Neural cell (in vitro differentiated cells): ENCODE measurements around the gene ZBTB21. TPM values are rescaled to one million over a fixed set of nuclear protein-coding genes. Genes with fewer than 3 reads are reported as not detected.

Experiments
- H2AFZ ChIP-seq: fragments of 200-600, 300-800 bp; sonication (generic), shearing (Covaris generic); 2 replicates; pipeline ENCODE4 v1.6.0; 2014; ENCODE audit warnings: low read depth, mild to moderate bottlenecking, antibody characterized with exemption, low read length, moderate library complexity
- H3F3A ChIP-seq: fragments of 200-600 bp; shearing (Covaris generic); 2 replicates; pipeline ENCODE4 v1.6.1; 2016; ENCODE audit warnings: mild to moderate bottlenecking, moderate library complexity, mixed read lengths, antibody characterized with exemption, low read length; ENCODE audit not compliant: insufficient read depth, poor library complexity, severe bottlenecking
- H3K27ac ChIP-seq: fragments of 200-600, 300-800 bp; sonication (generic), shearing (Covaris generic); 2 replicates; pipeline ENCODE4 v1.5.1; 2014; ENCODE audit warnings: mild to moderate bottlenecking, low read length, moderate library complexity
- H3K27me3 ChIP-seq: fragments of 300-800, 200-600 bp; sonication (generic), shearing (Covaris generic); 2 replicates; pipeline ENCODE4 v1.6.0; 2014; ENCODE audit warnings: mild to moderate bottlenecking, low read depth, low read length, moderate library complexity; ENCODE audit not compliant: insufficient read depth
- H3K36me3 ChIP-seq: fragments of 300-800, 200-600 bp; sonication (generic), shearing (Covaris generic); 2 replicates; pipeline ENCODE4 v1.5.1; 2014; ENCODE audit warnings: mild to moderate bottlenecking, antibody characterized with exemption, low read length, moderate library complexity; ENCODE audit not compliant: insufficient read depth
- H3K4me2 ChIP-seq: fragments of 300-800, 200-600 bp; sonication (generic), shearing (Covaris generic); 2 replicates; pipeline ENCODE4 v1.6.0; 2014; ENCODE audit warnings: mild to moderate bottlenecking, low read length
- H3K4me3 ChIP-seq: fragments of 300-800, 200-600 bp; sonication (generic), shearing (Covaris generic); 2 replicates; pipeline ENCODE4 v1.5.1; 2014; ENCODE audit warnings: mild to moderate bottlenecking, low read length, moderate library complexity
- H3K79me2 ChIP-seq: fragments of 200-600 bp; shearing (Covaris generic); replicated peaks from 2 replicates; pipeline ENCODE4 v1.6.0; 2014; ENCODE audit warnings: mild to moderate bottlenecking, low read length, moderate library complexity; ENCODE audit not compliant: insufficient read depth
- H3K9ac ChIP-seq: fragments of 300-800, 200-600 bp; sonication (generic), shearing (Covaris generic); 2 replicates; pipeline ENCODE4 v1.6.1; 2016; ENCODE audit warnings: mild to moderate bottlenecking, low read length, mixed read lengths
- H3K9me2 ChIP-seq: fragments of 200-600 bp; shearing (Covaris generic); 2 replicates; pipeline ENCODE4 v1.6.1; 2016; ENCODE audit warnings: mild to moderate bottlenecking, low read length, mixed read lengths; ENCODE audit not compliant: insufficient read depth
- H3K9me3 ChIP-seq: fragments of 200-600, 300-800 bp; sonication (generic), shearing (Covaris generic); 2 replicates; pipeline ENCODE4 v1.6.1; 2016; ENCODE audit warnings: mild to moderate bottlenecking, mixed run types, low read length, moderate library complexity, mixed read lengths
- H4K20me1 ChIP-seq: fragments of 200-600 bp; shearing (Covaris generic); 2 replicates; pipeline ENCODE4 v1.6.1; 2016; ENCODE audit warnings: mild to moderate bottlenecking, mixed run types; ENCODE audit not compliant: insufficient read depth
- EP300 ChIP-seq: fragments of 450-650 bp; conservative IDR thresholded peaks from 2 replicates; pipeline ENCODE4 v1.6.1; 2014; ENCODE audit warnings: antibody characterized with exemption, mild to moderate bottlenecking, moderate library complexity; ENCODE audit not compliant: poor library complexity, severe bottlenecking
- EZH2 ChIP-seq: fragments of 200-600, 300-800 bp; shearing (Covaris generic), sonication (generic); IDR thresholded peaks from 2 replicates; pipeline ENCODE4 v1.6.1; 2014; ENCODE audit warnings: antibody characterized with exemption, low read length, borderline replicate concordance, mild to moderate bottlenecking; ENCODE audit not compliant: insufficient read depth, poor library complexity, severe bottlenecking
- MXI1 ChIP-seq: fragments of 450-650 bp; conservative IDR thresholded peaks from 2 replicates; pipeline ENCODE4 v1.6.1; 2014; ENCODE audit warnings: antibody characterized with exemption, mild to moderate bottlenecking; ENCODE audit not compliant: poor library complexity, severe bottlenecking
- POLR2AphosphoS5 ChIP-seq: IDR thresholded peaks from 2 replicates; pipeline ENCODE4 v1.6.1; 2012
- RAD21 ChIP-seq: fragments of 450-650 bp; conservative IDR thresholded peaks from 2 replicates; pipeline ENCODE4 v1.6.1; 2014; ENCODE audit warnings: antibody characterized with exemption, mild to moderate bottlenecking, moderate library complexity
- SMC3 ChIP-seq: fragments of 450-650 bp; conservative IDR thresholded peaks from 2 replicates; pipeline ENCODE4 v1.6.1; 2014; ENCODE audit warnings: antibody characterized with exemption, mild to moderate bottlenecking, moderate library complexity; ENCODE audit not compliant: poor library complexity
- TAF1 ChIP-seq: IDR thresholded peaks from 2 replicates; pipeline ENCODE4 v1.6.1; 2012; ENCODE audit warnings: low read depth
- polyA plus RNA-seq: library from polyadenylated mRNA; depleted of rRNA; stranded (reverse); fragments of >200 nt; gene quantifications from 2 replicates; pipeline ENCODE4 v1.2.3, GENCODE V29; 2014
- TF ChIP-seq, protein P1 (sequence below): IDR thresholded peaks from 2 replicates; pipeline ENCODE4 v1.6.1; 2012; ENCODE audit warnings: borderline replicate concordance
- TF ChIP-seq, protein P2 (sequence below): fragments of 450-650 bp; IDR thresholded peaks from 2 replicates; pipeline ENCODE4 v1.5.1; 2014; ENCODE audit warnings: antibody characterized with exemption, mild to moderate bottlenecking, moderate library complexity; ENCODE audit not compliant: poor library complexity, severe bottlenecking

Gene ZBTB21
- polyA plus RNA-seq, 1 donor from 2014 or later: 8.0 TPM

DNA sequence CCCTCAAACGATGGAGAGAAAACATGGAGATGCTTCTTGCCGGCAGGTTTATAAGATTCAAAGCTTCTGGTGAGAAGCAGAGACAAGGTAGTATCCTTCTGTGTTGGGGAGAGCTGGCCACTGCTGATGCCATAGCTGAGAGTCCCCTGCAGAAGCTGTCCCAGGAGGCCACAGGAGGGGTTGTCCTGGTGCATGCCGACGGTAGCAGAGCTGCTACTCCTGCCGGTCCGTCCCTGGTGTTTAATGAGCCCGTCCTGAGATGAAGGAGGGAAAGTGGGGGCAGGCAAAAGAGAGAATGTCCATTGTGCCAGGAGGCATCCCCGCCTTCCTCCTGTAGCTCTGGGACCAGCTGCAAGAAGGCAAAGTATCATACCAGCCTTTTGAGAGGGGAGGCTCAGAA, 46.0 kb downstream of the ZBTB21 start:
- TF ChIP-seq EP300 (no peak), POLR2AphosphoS5 (no peak), SMC3 (no peak), RAD21 (no peak), EZH2 (no peak), TAF1 (no peak), MXI1 (no peak)
- TF ChIP-seq, protein P1, sequence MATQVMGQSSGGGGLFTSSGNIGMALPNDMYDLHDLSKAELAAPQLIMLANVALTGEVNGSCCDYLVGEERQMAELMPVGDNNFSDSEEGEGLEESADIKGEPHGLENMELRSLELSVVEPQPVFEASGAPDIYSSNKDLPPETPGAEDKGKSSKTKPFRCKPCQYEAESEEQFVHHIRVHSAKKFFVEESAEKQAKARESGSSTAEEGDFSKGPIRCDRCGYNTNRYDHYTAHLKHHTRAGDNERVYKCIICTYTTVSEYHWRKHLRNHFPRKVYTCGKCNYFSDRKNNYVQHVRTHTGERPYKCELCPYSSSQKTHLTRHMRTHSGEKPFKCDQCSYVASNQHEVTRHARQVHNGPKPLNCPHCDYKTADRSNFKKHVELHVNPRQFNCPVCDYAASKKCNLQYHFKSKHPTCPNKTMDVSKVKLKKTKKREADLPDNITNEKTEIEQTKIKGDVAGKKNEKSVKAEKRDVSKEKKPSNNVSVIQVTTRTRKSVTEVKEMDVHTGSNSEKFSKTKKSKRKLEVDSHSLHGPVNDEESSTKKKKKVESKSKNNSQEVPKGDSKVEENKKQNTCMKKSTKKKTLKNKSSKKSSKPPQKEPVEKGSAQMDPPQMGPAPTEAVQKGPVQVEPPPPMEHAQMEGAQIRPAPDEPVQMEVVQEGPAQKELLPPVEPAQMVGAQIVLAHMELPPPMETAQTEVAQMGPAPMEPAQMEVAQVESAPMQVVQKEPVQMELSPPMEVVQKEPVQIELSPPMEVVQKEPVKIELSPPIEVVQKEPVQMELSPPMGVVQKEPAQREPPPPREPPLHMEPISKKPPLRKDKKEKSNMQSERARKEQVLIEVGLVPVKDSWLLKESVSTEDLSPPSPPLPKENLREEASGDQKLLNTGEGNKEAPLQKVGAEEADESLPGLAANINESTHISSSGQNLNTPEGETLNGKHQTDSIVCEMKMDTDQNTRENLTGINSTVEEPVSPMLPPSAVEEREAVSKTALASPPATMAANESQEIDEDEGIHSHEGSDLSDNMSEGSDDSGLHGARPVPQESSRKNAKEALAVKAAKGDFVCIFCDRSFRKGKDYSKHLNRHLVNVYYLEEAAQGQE: no peak
- TF ChIP-seq, protein P2, sequence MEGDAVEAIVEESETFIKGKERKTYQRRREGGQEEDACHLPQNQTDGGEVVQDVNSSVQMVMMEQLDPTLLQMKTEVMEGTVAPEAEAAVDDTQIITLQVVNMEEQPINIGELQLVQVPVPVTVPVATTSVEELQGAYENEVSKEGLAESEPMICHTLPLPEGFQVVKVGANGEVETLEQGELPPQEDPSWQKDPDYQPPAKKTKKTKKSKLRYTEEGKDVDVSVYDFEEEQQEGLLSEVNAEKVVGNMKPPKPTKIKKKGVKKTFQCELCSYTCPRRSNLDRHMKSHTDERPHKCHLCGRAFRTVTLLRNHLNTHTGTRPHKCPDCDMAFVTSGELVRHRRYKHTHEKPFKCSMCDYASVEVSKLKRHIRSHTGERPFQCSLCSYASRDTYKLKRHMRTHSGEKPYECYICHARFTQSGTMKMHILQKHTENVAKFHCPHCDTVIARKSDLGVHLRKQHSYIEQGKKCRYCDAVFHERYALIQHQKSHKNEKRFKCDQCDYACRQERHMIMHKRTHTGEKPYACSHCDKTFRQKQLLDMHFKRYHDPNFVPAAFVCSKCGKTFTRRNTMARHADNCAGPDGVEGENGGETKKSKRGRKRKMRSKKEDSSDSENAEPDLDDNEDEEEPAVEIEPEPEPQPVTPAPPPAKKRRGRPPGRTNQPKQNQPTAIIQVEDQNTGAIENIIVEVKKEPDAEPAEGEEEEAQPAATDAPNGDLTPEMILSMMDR: no peak
- H3K27me3 ChIP-seq: no peaks in the 10 kb centered on the region
- no peaks in the 10 kb centered on the region for H3K36me3 ChIP-seq
- H3K4me3 ChIP-seq: no peak overlapping the region
- H4K20me1 ChIP-seq: no peaks in the 10 kb centered on the region
- no peaks in the 10 kb centered on the region for H3F3A ChIP-seq
- no peak overlapping the region for H3K9ac ChIP-seq
- H3K9me3 ChIP-seq: no peaks in the 10 kb centered on the region
- H2AFZ ChIP-seq: no peak overlapping the region
- no peak overlapping the region for H3K27ac ChIP-seq
- no peaks in the 10 kb centered on the region for H3K9me2 ChIP-seq
- H3K4me2 ChIP-seq: no peak overlapping the region
- H3K79me2 ChIP-seq: no peaks in the 10 kb centered on the region

DNA sequence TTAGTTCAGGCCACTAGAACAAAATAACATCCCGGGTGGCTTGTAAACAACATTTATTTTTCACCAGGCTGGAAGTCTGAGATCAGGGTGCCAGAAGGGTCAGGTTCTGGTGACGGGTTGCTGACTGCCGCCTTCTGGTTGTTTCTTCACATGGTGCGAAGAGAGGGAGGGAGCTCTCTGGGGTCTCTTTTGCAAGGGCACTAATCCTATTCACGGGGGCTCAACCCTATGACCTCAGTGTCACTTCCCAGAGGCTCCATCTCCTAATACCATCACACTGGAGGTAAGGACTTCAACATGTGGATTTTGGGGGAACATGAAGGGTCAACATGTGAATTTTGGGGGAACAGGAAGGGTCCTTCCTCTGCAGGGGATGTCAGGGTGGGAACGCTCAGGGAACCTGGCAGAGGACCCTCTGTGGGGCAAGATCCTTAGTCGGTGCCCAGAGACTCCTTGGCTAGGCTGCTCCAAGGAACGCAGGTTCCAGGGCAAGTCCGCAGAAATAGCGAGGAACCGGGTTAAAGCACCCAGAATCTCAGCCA, 47.7 kb downstream of the ZBTB21 start:
- no peak overlapping the region for H3K27ac ChIP-seq
- no peak overlapping the region for H2AFZ ChIP-seq
- no peaks in the 10 kb centered on the region for H3K9me3 ChIP-seq
- no peak overlapping the region for H3K9ac ChIP-seq
- H3K9me2 ChIP-seq: no peaks in the 10 kb centered on the region
- H3K27me3 ChIP-seq: no peaks in the 10 kb centered on the region
- H3K4me2 ChIP-seq: no peak overlapping the region
- no peaks in the 10 kb centered on the region for H3K79me2 ChIP-seq
- H3K36me3 ChIP-seq: no peaks in the 10 kb centered on the region
- TF ChIP-seq EZH2: no peak
- TF ChIP-seq POLR2AphosphoS5: no peak
- TF ChIP-seq EP300: no peak
- no peak for TF ChIP-seq RAD21
- TF ChIP-seq SMC3: no peak
- no peak for TF ChIP-seq TAF1
- TF ChIP-seq, protein P1: no peak
- no peak for TF ChIP-seq MXI1
- TF ChIP-seq, protein P2: no peak
- H3F3A ChIP-seq: no peaks in the 10 kb centered on the region
- no peak overlapping the region for H3K4me3 ChIP-seq
- no peaks in the 10 kb centered on the region for H4K20me1 ChIP-seq
